ENCODE results near the gene KCNB1.

DNA sequence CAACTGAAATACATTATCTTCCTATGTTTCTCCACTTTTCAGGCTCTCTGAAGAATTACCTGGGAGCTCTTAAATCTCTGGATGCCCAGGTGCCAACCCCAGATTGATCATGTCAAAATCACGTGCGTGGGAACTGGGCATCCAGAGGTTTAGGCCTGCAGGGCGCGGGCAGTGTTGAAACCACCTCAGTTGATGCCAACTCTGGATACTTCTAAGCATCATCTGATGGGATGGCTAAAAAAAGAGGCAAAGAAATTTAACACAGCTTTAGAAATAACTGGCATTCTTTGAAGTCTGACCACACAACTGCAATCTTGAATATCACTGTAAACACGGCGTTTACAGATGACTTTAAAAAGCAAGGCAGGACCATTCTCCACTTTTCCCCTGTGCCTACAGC is 43.6 kb upstream of the KCNB1 start:
- TF ChIP-seq, protein P1, sequence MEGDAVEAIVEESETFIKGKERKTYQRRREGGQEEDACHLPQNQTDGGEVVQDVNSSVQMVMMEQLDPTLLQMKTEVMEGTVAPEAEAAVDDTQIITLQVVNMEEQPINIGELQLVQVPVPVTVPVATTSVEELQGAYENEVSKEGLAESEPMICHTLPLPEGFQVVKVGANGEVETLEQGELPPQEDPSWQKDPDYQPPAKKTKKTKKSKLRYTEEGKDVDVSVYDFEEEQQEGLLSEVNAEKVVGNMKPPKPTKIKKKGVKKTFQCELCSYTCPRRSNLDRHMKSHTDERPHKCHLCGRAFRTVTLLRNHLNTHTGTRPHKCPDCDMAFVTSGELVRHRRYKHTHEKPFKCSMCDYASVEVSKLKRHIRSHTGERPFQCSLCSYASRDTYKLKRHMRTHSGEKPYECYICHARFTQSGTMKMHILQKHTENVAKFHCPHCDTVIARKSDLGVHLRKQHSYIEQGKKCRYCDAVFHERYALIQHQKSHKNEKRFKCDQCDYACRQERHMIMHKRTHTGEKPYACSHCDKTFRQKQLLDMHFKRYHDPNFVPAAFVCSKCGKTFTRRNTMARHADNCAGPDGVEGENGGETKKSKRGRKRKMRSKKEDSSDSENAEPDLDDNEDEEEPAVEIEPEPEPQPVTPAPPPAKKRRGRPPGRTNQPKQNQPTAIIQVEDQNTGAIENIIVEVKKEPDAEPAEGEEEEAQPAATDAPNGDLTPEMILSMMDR (IDR thresholded peaks at IDR 0.05): no peak
- TF ChIP-seq POLR2A (IDR thresholded peaks at IDR 0.05): no peak
